Chondrocyte (in vitro differentiated cells): Measurements from ENCODE around the gene CYP46A1. TPM values are rescaled to one million over a fixed set of nuclear protein-coding genes. Genes with fewer than 3 reads are reported as not detected.

Source experiments
- DNase-seq: peaks from one replicate; pipeline ENCODE4 v3.0.0; 2021; ENCODE audit warnings: mixed read lengths, low spot score
- H3K27ac Mint-ChIP-seq: one replicate; pipeline ENCODE4 v1.8.0; 2021; ENCODE audit warnings: mild to moderate bottlenecking, moderate library complexity, mixed read lengths; ENCODE audit not compliant: unreplicated experiment
- H3K27me3 Mint-ChIP-seq: 2 replicates; pipeline ENCODE4 v1.8.0; 2021; ENCODE audit warnings: low read depth, mixed read lengths
- H3K36me3 Mint-ChIP-seq: 2 replicates; pipeline ENCODE4 v1.8.0; 2021; ENCODE audit warnings: low read depth, mixed read lengths
- H3K4me1 Mint-ChIP-seq: 2 replicates; pipeline ENCODE4 v1.8.0; 2021; ENCODE audit warnings: low read depth, mild to moderate bottlenecking, mixed read lengths
- H3K4me3 Mint-ChIP-seq: one replicate; pipeline ENCODE4 v1.8.0; 2021; ENCODE audit warnings: mild to moderate bottlenecking, moderate library complexity, mixed read lengths; ENCODE audit not compliant: unreplicated experiment
- H3K9me3 Mint-ChIP-seq: 2 replicates; pipeline ENCODE4 v1.8.0; 2021; ENCODE audit warnings: low read depth, mixed read lengths
- CTCF ChIP-seq: fragments of 200-600 bp; sonication (generic); IDR thresholded peaks from 2 replicates; pipeline ENCODE4 v1.5.0; 2021; ENCODE audit warnings: antibody characterized with exemption, mild to moderate bottlenecking, moderate library complexity
- total RNA-seq: library from RNA; stranded (reverse); gene quantifications from 3 replicates; pipeline ENCODE4 v1.2.1, GENCODE V29; 2021

The CYP46A1 gene
- total RNA-seq, 1 donor from 2014 or later = 0.72 TPM

- Mint-ChIP-seq H3K4me1 (peaks cover 2% of the 10 kb centered on the region), H3K4me3 (peak overlapping the region; percentile 62), H3K27me3 (no peaks in the 10 kb centered on the region), H3K36me3 (no peaks in the 10 kb centered on the region), H3K27ac (no peak overlapping the region), H3K9me3 (no peaks in the 10 kb centered on the region)
- no peak for DNase-seq
- no peak for TF ChIP-seq CTCF
These were observed 46.9 kb downstream of the CYP46A1 start for GRCh38 chr14:99730876-99731546.

- Mint-ChIP-seq H3K9me3 (no peaks in the 10 kb centered on the region), H3K4me3 (no peak overlapping the region), H3K27me3 (no peaks in the 10 kb centered on the region), H3K27ac (no peak overlapping the region), H3K4me1 (peaks cover 3% of the 10 kb centered on the region), H3K36me3 (no peaks in the 10 kb centered on the region)
- no peak for TF ChIP-seq CTCF
- DNase-seq = peak; percentile 85
These were observed 47.7 kb downstream of the CYP46A1 start for GRCh38 chr14:99731547-99732435.

GRCh38 chr14:99732436-99733210 is 48.5 kb downstream of the CYP46A1 start:
- DNase-seq = peak; percentile 81
- Mint-ChIP-seq H3K4me1 (peaks cover 10% of the 10 kb centered on the region), H3K36me3 (no peaks in the 10 kb centered on the region), H3K4me3 (no peak overlapping the region), H3K9me3 (no peaks in the 10 kb centered on the region), H3K27me3 (no peaks in the 10 kb centered on the region), H3K27ac (no peak overlapping the region)
- no peak for TF ChIP-seq CTCF

GRCh38 chr14:99733211-99733539 is 49.1 kb downstream of the CYP46A1 start:
- Mint-ChIP-seq H3K27me3 (no peaks in the 10 kb centered on the region), H3K27ac (no peak overlapping the region), H3K9me3 (no peaks in the 10 kb centered on the region), H3K36me3 (no peaks in the 10 kb centered on the region), H3K4me1 (peaks cover 10% of the 10 kb centered on the region), H3K4me3 (no peak overlapping the region)
- DNase-seq = no peak
- no peak for TF ChIP-seq CTCF
